ENCODE results near the gene ANKRD28.

Gene ANKRD28

DNA sequence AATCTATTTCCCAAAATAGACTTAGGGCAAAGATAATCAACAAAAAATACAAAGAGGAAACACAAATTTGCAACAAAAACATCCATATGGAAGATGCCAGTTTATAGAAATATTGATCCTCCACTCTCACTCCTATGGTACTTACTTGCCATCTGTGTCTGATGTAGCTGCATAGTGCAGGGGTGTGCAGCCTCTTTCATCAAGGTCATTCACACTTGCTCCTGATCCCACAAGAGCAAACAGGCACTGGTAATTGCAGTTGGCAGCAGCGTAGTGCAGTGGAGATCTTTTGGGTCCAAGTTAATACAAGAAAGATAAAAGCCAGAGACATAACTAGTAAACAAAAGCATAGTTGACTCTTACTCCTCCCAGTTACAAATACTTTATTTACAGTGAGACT lies 90.0 kb downstream of the ANKRD28 start:
- Histone ChIP-seq H3K18ac (ENCODE audit: low read depth in 1 of 2, low read length in 2 of 2) (no peak overlapping the region), H3K79me1 (replicated peaks; ENCODE audit: low read length, poor library complexity, severe bottlenecking) (peaks cover 5% of the 10 kb centered on the region), H3K14ac (ENCODE audit: low read length in 2 of 2) (no peak overlapping the region), H2AFZ (ENCODE audit: low read depth, low read length) (no peak overlapping the region), H2BK15ac (ENCODE audit: low read depth, poor library complexity, severe bottlenecking) (no peak overlapping the region), H3K4ac (ENCODE audit: low read depth in 1 of 2, low read length in 2 of 2) (no peak overlapping the region), H3K27me3 (ENCODE audit: control insufficient read depth in 1 of 2, insufficient read depth in 1 of 2, low read length in 2 of 2) (no peaks in the 10 kb centered on the region), H3K27ac (ENCODE audit: low read length, poor library complexity, severe bottlenecking) (no peak overlapping the region), H3K9ac (ENCODE audit: low read length) (no peak overlapping the region), H3K23ac (ENCODE audit: low read length in 2 of 2) (no peak overlapping the region), H3K4me3 (ENCODE audit: insufficient read depth in 1 of 2, low read depth in 1 of 2, low read length in 2 of 2) (no peak overlapping the region), H2AK5ac (ENCODE audit: low read length, severe bottlenecking) (no peak overlapping the region), H3K4me2 (ENCODE audit: low read length, poor library complexity, severe bottlenecking) (no peak overlapping the region), H3K4me1 (ENCODE audit: control insufficient read depth, insufficient read depth, low read depth, low read length) (no peaks in the 10 kb centered on the region), H3K36me3 (ENCODE audit: control insufficient read depth in 1 of 2, insufficient read depth in 2 of 2, low read depth in 1 of 2, low read length in 2 of 2) (peaks cover 0 to 93% of the 10 kb centered on the region in 2 experiments), H2BK12ac (ENCODE audit: low read length in 2 of 2) (no peak overlapping the region), H2BK120ac (ENCODE audit: low read depth, low read length) (no peak overlapping the region), H2BK5ac (ENCODE audit: low read depth, low read length, poor library complexity, severe bottlenecking) (no peak overlapping the region), H4K91ac (ENCODE audit: low read length) (no peak overlapping the region), H3K9me3 (ENCODE audit: control insufficient read depth, low read length) (no peaks in the 10 kb centered on the region), H4K8ac (ENCODE audit: low read length) (no peak overlapping the region)
- DNase-seq: no peak
- WGBS: no CpG with 5 or more reads among the region's 1 CpG

DNA sequence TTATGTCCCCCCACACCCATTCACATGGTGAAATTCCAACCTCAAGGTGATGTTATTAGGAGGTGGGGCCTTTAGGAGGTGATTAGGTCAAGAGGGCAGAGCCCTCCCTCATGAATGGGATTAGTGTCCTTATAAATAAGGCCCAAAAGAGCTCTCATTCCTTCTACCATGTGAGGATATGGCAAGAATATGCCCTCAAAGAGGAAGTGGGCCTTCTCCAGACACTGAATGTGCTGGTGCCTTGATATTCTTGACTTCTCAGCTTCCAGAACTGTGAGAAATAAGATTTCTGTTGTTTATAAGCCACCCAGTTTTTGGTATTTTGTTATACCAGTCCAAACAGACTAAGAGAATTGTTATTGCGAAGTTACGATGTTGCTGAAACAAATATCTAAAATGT lies 94.4 kb downstream of the ANKRD28 start:
- H4K91ac ChIP-seq (ENCODE audit: low read length): no peak overlapping the region
- H3K4me2 ChIP-seq (ENCODE audit: low read length, poor library complexity, severe bottlenecking): no peak overlapping the region
- H3K79me1 ChIP-seq (replicated peaks; ENCODE audit: low read length, poor library complexity, severe bottlenecking): peaks cover 3% of the 10 kb centered on the region
- no peak overlapping the region for H2AFZ ChIP-seq (ENCODE audit: low read depth, low read length)
- no peak overlapping the region for H3K4ac ChIP-seq (ENCODE audit: low read depth in 1 of 2, low read length in 2 of 2)
- no peak overlapping the region for H2BK120ac ChIP-seq (ENCODE audit: low read depth, low read length)
- H2BK15ac ChIP-seq (ENCODE audit: low read depth, poor library complexity, severe bottlenecking): no peak overlapping the region
- no peak overlapping the region for H3K9ac ChIP-seq (ENCODE audit: low read length)
- no peak overlapping the region for H2AK5ac ChIP-seq (ENCODE audit: low read length, severe bottlenecking)
- no peaks in the 10 kb centered on the region for H3K4me1 ChIP-seq (ENCODE audit: control insufficient read depth, insufficient read depth, low read depth, low read length)
- no peaks in the 10 kb centered on the region for H3K9me3 ChIP-seq (ENCODE audit: control insufficient read depth, low read length)
- no peak overlapping the region for H2BK12ac ChIP-seq (ENCODE audit: low read length in 2 of 2)
- no peak overlapping the region for H4K8ac ChIP-seq (ENCODE audit: low read length)
- H3K27ac ChIP-seq (ENCODE audit: low read length, poor library complexity, severe bottlenecking): no peak overlapping the region
- H3K23ac ChIP-seq (ENCODE audit: low read length in 2 of 2): no peak overlapping the region
- no peak overlapping the region for H2BK5ac ChIP-seq (ENCODE audit: low read depth, low read length, poor library complexity, severe bottlenecking)
- peaks cover 3 to 77% of the 10 kb centered on the region in 2 experiments for H3K36me3 ChIP-seq (ENCODE audit: control insufficient read depth in 1 of 2, insufficient read depth in 2 of 2, low read depth in 1 of 2, low read length in 2 of 2)
- no peak overlapping the region for H3K4me3 ChIP-seq (ENCODE audit: insufficient read depth in 1 of 2, low read depth in 1 of 2, low read length in 2 of 2)
- H3K18ac ChIP-seq (ENCODE audit: low read depth in 1 of 2, low read length in 2 of 2): no peak overlapping the region
- no peak for DNase-seq
- H3K27me3 ChIP-seq (ENCODE audit: control insufficient read depth in 1 of 2, insufficient read depth in 1 of 2, low read length in 2 of 2): no peaks in the 10 kb centered on the region
- no peak overlapping the region for H3K14ac ChIP-seq (ENCODE audit: low read length in 2 of 2)
- WGBS: 100% methylated on average over 2 of the region's 2 CpGs

DNA sequence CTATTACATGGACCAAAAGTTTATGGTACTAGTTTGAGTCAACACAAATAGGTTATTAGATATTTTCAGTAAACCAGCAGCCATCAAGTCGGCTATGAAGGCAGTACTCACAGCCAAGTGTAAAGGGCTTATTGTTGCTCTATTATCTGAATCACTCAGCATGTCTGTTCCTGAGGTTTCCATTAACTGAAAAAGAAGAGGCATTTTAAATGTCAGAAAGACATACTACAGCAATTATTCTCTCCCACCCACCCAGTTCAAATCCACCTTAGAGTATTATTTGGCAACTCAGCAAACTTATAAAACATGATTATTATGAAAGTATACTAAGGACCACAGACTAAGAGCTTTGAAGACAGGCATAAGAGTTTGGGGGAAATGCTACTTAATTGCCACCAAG lies 103.2 kb downstream of the ANKRD28 start:
- no peak for DNase-seq
- Histone ChIP-seq H4K8ac (ENCODE audit: low read length) (no peak overlapping the region), H3K23ac (ENCODE audit: low read length in 2 of 2) (no peak overlapping the region), H3K4ac (ENCODE audit: low read depth in 1 of 2, low read length in 2 of 2) (no peak overlapping the region), H2BK12ac (ENCODE audit: low read length in 2 of 2) (no peak overlapping the region), H3K27ac (ENCODE audit: low read length, poor library complexity, severe bottlenecking) (no peak overlapping the region), H2BK5ac (ENCODE audit: low read depth, low read length, poor library complexity, severe bottlenecking) (no peak overlapping the region), H3K18ac (ENCODE audit: low read depth in 1 of 2, low read length in 2 of 2) (no peak overlapping the region), H3K9ac (ENCODE audit: low read length) (no peak overlapping the region), H2BK120ac (ENCODE audit: low read depth, low read length) (no peak overlapping the region), H2AK5ac (ENCODE audit: low read length, severe bottlenecking) (no peak overlapping the region), H3K79me1 (replicated peaks; ENCODE audit: low read length, poor library complexity, severe bottlenecking) (peaks cover 10% of the 10 kb centered on the region), H2AFZ (ENCODE audit: low read depth, low read length) (no peak overlapping the region), H3K27me3 (ENCODE audit: control insufficient read depth in 1 of 2, insufficient read depth in 1 of 2, low read length in 2 of 2) (no peaks in the 10 kb centered on the region), H3K4me2 (ENCODE audit: low read length, poor library complexity, severe bottlenecking) (no peak overlapping the region), H4K91ac (ENCODE audit: low read length) (no peak overlapping the region), H3K36me3 (ENCODE audit: control insufficient read depth in 1 of 2, insufficient read depth in 2 of 2, low read depth in 1 of 2, low read length in 2 of 2) (peaks cover 10 to 81% of the 10 kb centered on the region in 2 experiments), H2BK15ac (ENCODE audit: low read depth, poor library complexity, severe bottlenecking) (no peak overlapping the region), H3K9me3 (ENCODE audit: control insufficient read depth, low read length) (no peaks in the 10 kb centered on the region), H3K4me1 (ENCODE audit: control insufficient read depth, insufficient read depth, low read depth, low read length) (no peaks in the 10 kb centered on the region), H3K14ac (ENCODE audit: low read length in 2 of 2) (no peak overlapping the region), H3K4me3 (ENCODE audit: insufficient read depth in 1 of 2, low read depth in 1 of 2, low read length in 2 of 2) (no peak overlapping the region)
- WGBS: 80% methylated on average over 1 of the region's 1 CpG

DNA sequence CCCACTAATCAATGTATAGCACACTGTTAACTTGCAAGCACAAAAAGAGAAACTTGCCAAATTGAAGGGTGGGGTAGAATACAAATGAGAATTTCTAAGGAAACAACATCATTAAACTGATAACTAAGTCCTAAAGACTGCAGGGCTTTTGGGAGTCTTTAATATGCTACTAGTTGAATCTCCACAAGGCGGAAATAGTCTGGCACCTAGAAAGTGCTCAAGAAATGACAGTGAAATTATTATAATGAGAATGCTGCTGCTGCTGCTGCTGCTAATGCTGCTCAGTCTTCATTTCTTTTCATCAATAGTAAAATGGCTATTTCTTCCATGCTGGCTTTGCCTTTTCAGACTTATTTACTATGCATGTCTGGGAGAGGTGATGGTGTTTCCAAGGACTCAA lies 104.4 kb downstream of the ANKRD28 start:
- no peak overlapping the region for H3K4me3 ChIP-seq (ENCODE audit: insufficient read depth in 1 of 2, low read depth in 1 of 2, low read length in 2 of 2)

More for the DNA sequence above, 104.4 kb downstream of the ANKRD28 start:
- Histone ChIP-seq H4K91ac (ENCODE audit: low read length) (no peak overlapping the region), H3K79me1 (replicated peaks; ENCODE audit: low read length, poor library complexity, severe bottlenecking) (peaks cover 16% of the 10 kb centered on the region), H3K18ac (ENCODE audit: low read depth in 1 of 2, low read length in 2 of 2) (no peak overlapping the region), H3K27me3 (ENCODE audit: control insufficient read depth in 1 of 2, insufficient read depth in 1 of 2, low read length in 2 of 2) (no peaks in the 10 kb centered on the region), H4K8ac (ENCODE audit: low read length) (no peak overlapping the region), H3K4me2 (ENCODE audit: low read length, poor library complexity, severe bottlenecking) (no peak overlapping the region), H3K27ac (ENCODE audit: low read length, poor library complexity, severe bottlenecking) (no peak overlapping the region), H2BK15ac (ENCODE audit: low read depth, poor library complexity, severe bottlenecking) (no peak overlapping the region), H2AK5ac (ENCODE audit: low read length, severe bottlenecking) (no peak overlapping the region), H3K4ac (ENCODE audit: low read depth in 1 of 2, low read length in 2 of 2) (no peak overlapping the region), H3K4me1 (ENCODE audit: control insufficient read depth, insufficient read depth, low read depth, low read length) (no peaks in the 10 kb centered on the region), H3K14ac (ENCODE audit: low read length in 2 of 2) (no peak overlapping the region), H2AFZ (ENCODE audit: low read depth, low read length) (no peak overlapping the region), H2BK120ac (ENCODE audit: low read depth, low read length) (no peak overlapping the region), H2BK12ac (ENCODE audit: low read length in 2 of 2) (no peak overlapping the region), H3K9ac (ENCODE audit: low read length) (no peak overlapping the region), H2BK5ac (ENCODE audit: low read depth, low read length, poor library complexity, severe bottlenecking) (no peak overlapping the region), H3K23ac (ENCODE audit: low read length in 2 of 2) (no peak overlapping the region), H3K36me3 (ENCODE audit: control insufficient read depth in 1 of 2, insufficient read depth in 2 of 2, low read depth in 1 of 2, low read length in 2 of 2) (peaks cover 14 to 94% of the 10 kb centered on the region in 2 experiments), H3K9me3 (ENCODE audit: control insufficient read depth, low read length) (no peaks in the 10 kb centered on the region)
- DNase-seq: no peak
- no CpG with 5 or more reads among the region's 1 CpG for WGBS

Measured in mesenchymal stem cell (in vitro differentiated cells and primary cell).